CD4-positive, CD25-positive, alpha-beta regulatory T cell (primary cell): Measurements from ENCODE around the gene HIVEP3. TPM values are rescaled to one million over a fixed set of nuclear protein-coding genes. Genes with fewer than 3 reads are reported as not detected.
A peak's percentile ranks its signal among the peaks of the same experiment; 100 is the strongest.

ENCODE experiments used
- ATAC-seq, 2 donors: fragments of 150-1000 bp; cut with Tn5 transposase; one replicate each; pipeline ENCODE4 v1.10.0; 2021; ENCODE audit warnings: low read depth in 2 of 2, moderate number of reproducible peaks in 2 of 2, moderate library complexity in 1 of 2
- DNase-seq, 3 donors: peaks; one replicate each; pipeline versions ENCODE4 v3.0.0 to v3.0.0-alpha.2; 2012 to 2022; ENCODE audit warnings: mixed read lengths in 1 of 3
- H3K27ac ChIP-seq: one replicate; pipeline ENCODE4 v1.7.0; 2013; ENCODE audit warnings: mild to moderate bottlenecking, low read length; ENCODE audit not compliant: insufficient read depth, poor library complexity, severe bottlenecking
- H3K27me3 ChIP-seq: one replicate; pipeline ENCODE4 v1.7.0; 2013; ENCODE audit warnings: low read length; ENCODE audit not compliant: control insufficient read depth, insufficient read depth
- H3K36me3 ChIP-seq: one replicate; pipeline ENCODE4 v1.7.0; 2013; ENCODE audit warnings: mild to moderate bottlenecking, low read length, moderate library complexity; ENCODE audit not compliant: control insufficient read depth, insufficient read depth
- H3K4me1 ChIP-seq: 2 replicates; pipeline ENCODE4 v1.7.0; 2013; ENCODE audit warnings: mild to moderate bottlenecking, low read length; ENCODE audit not compliant: insufficient read depth, control insufficient read depth, poor library complexity, severe bottlenecking
- H3K4me3 ChIP-seq: one replicate; pipeline ENCODE4 v1.7.0; 2013; ENCODE audit warnings: low read depth, mild to moderate bottlenecking, low read length, moderate library complexity
- H3K9me3 ChIP-seq, 2 experiments: 1 replicate in 1 of 2; 2 replicates in 1 of 2; pipeline ENCODE4 v1.7.0; 2013; ENCODE audit warnings: low read length in 2 of 2, mild to moderate bottlenecking in 1 of 2, moderate library complexity in 1 of 2; ENCODE audit not compliant: control insufficient read depth in 2 of 2
- H3K27ac Mint-ChIP-seq, 3 donors: one replicate each; pipeline ENCODE4 v1.8.0; 2020 to 2022; ENCODE audit warnings: mild to moderate bottlenecking in 3 of 3, mixed read lengths in 3 of 3, moderate library complexity in 2 of 3
- H3K27me3 Mint-ChIP-seq: one replicate; pipeline ENCODE4 v1.8.0; 2022; ENCODE audit warnings: mild to moderate bottlenecking, mixed read lengths
- H3K36me3 Mint-ChIP-seq: one replicate; pipeline ENCODE4 v1.8.0; 2020; ENCODE audit warnings: mixed read lengths
- H3K4me1 Mint-ChIP-seq, 4 donors: one replicate each; pipeline ENCODE4 v1.8.0; 2020 to 2022; ENCODE audit warnings: mixed read lengths in 4 of 4, mild to moderate bottlenecking in 1 of 4
- H3K4me3 Mint-ChIP-seq, 4 donors: one replicate each; pipeline ENCODE4 v1.8.0; 2020 to 2022; ENCODE audit warnings: mild to moderate bottlenecking in 4 of 4, mixed read lengths in 4 of 4, moderate library complexity in 3 of 4
- H3K9me3 Mint-ChIP-seq, 7 donors: one replicate each; pipeline ENCODE4 v1.8.0; 2020 to 2022; ENCODE audit warnings: mixed read lengths in 7 of 7, mild to moderate bottlenecking in 3 of 7, moderate library complexity in 2 of 7
- polyA plus RNA-seq, 4 donors: library from polyadenylated mRNA; unstranded; fragments of 300-500 nt; fragmentation: Illumina TruSeq; gene quantifications; one replicate each; pipeline ENCODE4 v1.2.3, GENCODE V29; 2021
- total RNA-seq: library from RNA; stranded (reverse); gene quantifications from one replicate; pipeline ENCODE4 v1.2.3, GENCODE V29; 2022

The HIVEP3 gene
- total and polyA plus RNA-seq, 5 donors from 2014 or later: 3.9 to 17.2 (median 7.5) TPM

- Mint-ChIP-seq H3K27ac (no peak overlapping the region), H3K4me3 (no peak overlapping the region), H3K4me1 (peaks cover 0 to 3% (median 0%) of the 10 kb centered on the region in 4 donors), H3K9me3 (no peaks in the 10 kb centered on the region), H3K27me3 (no peaks in the 10 kb centered on the region), H3K36me3 (peaks cover 20% of the 10 kb centered on the region)
- H3K9me3 ChIP-seq: no peaks in the 10 kb centered on the region
- no peak overlapping the region for H3K27ac ChIP-seq
- peaks cover 4% of the 10 kb centered on the region for H3K36me3 ChIP-seq
- ATAC-seq (no peak), DNase-seq (no peak)
- H3K27me3 ChIP-seq: no peaks in the 10 kb centered on the region
- no peak overlapping the region for H3K4me3 ChIP-seq
- H3K4me1 ChIP-seq: peaks cover 4% of the 10 kb centered on the region
These were observed 402.9 kb downstream of the HIVEP3 start for GRCh38 chr1:41515778-41516167.

DNA sequence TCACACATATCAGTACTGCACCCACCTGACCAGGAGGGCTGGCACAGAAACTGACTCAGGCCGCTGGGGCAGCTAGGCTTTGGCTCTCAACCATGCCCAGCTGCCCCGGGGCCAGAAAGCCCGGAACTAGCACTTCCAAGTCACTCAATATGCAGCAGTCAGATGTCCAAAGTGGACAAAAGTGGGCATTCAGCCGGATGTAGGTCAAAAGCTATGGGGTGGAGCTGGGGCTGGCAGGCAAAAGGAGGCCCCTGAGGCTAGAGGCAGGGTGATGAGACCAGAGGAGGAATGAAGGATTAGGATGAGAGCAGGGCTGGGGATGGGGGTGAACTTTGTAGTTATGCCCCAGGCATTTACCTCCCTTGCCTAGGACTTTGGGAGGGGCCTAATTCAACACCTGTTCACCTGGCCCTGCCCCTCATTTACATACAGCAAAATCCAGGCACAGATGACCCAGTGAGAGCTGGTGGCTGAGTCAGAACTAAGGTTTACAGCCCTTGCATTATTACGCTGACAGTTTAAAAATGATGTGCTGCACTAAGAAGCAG, 403.5 kb downstream of the HIVEP3 start:
- Histone ChIP-seq H3K36me3 (peaks cover 5% of the 10 kb centered on the region), H3K9me3 (no peaks in the 10 kb centered on the region), H3K4me1 (peaks cover 4% of the 10 kb centered on the region), H3K27ac (no peak overlapping the region), H3K27me3 (no peaks in the 10 kb centered on the region), H3K4me3 (no peak overlapping the region)
- Mint-ChIP-seq H3K9me3 (no peaks in the 10 kb centered on the region), H3K36me3 (peaks cover 21% of the 10 kb centered on the region), H3K27ac (no peak overlapping the region), H3K4me3 (no peak overlapping the region), H3K27me3 (no peaks in the 10 kb centered on the region), H3K4me1 (peaks cover 0 to 3% (median under 1%) of the 10 kb centered on the region in 4 donors)
- no peak for DNase-seq
- no peak for ATAC-seq

DNA sequence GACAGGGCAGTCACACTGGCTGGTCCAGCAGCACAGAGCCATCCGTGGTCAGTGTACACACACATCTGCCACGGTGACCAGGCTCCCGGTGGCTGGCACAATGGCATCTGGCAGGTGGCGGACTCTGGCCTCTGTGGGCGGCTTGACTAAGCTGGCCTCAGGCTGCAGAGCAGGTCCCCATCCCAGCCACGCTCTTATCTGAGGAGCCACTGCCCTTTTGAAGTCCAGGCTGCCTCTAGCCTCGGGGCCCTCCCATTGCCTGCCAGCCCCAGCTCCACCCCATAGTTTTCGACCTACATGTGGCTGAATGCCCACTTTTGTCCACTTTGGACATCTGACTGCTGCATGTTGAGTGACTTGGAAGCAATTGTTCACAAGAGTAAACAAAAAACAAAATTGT, 404.3 kb downstream of the HIVEP3 start:
- Histone ChIP-seq H3K36me3 (peaks cover 8% of the 10 kb centered on the region), H3K4me3 (no peak overlapping the region), H3K9me3 (no peaks in the 10 kb centered on the region), H3K4me1 (peaks cover 4% of the 10 kb centered on the region), H3K27me3 (no peaks in the 10 kb centered on the region), H3K27ac (no peak overlapping the region)
- Mint-ChIP-seq H3K27me3 (no peaks in the 10 kb centered on the region), H3K4me1 (peaks cover 0 to 3% (median 1%) of the 10 kb centered on the region in 4 donors), H3K27ac (no peak overlapping the region), H3K4me3 (no peak overlapping the region), H3K36me3 (peaks cover 18% of the 10 kb centered on the region), H3K9me3 (no peaks in the 10 kb centered on the region)
- no peak for DNase-seq
- ATAC-seq: no peak

DNA sequence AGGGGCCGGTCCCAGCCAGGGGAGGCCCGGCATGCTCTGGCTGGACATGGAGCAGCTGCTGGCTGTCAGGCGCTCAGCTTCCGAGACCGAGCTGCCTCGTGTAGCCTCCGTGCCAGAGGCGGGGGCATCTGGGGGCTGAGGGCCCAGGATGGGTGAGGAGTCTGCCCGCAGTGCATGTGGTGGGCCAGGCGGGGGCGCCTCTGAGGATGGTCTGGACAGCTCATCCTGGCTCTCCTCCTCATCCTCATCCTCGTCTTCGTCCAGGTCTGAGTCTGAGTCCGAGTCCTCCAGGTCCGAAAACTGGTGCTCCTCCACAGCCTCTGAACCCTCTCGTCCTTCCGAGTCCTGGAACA, 405.4 kb downstream of the HIVEP3 start:
- Mint-ChIP-seq H3K4me3 (no peak overlapping the region), H3K36me3 (peaks cover 18% of the 10 kb centered on the region), H3K9me3 (no peaks in the 10 kb centered on the region), H3K4me1 (peaks cover 0 to 3% (median 1%) of the 10 kb centered on the region in 4 donors), H3K27me3 (no peaks in the 10 kb centered on the region), H3K27ac (no peak overlapping the region)
- H3K27ac ChIP-seq: no peak overlapping the region
- ATAC-seq (no peak), DNase-seq (no peak)
- peaks cover 4% of the 10 kb centered on the region for H3K4me1 ChIP-seq
- H3K36me3 ChIP-seq: peaks cover 8% of the 10 kb centered on the region
- no peaks in the 10 kb centered on the region for H3K27me3 ChIP-seq
- H3K9me3 ChIP-seq: no peaks in the 10 kb centered on the region
- H3K4me3 ChIP-seq: no peak overlapping the region

- Histone ChIP-seq H3K4me1 (peaks cover 4% of the 10 kb centered on the region), H3K27ac (no peak overlapping the region), H3K4me3 (no peak overlapping the region), H3K9me3 (no peaks in the 10 kb centered on the region), H3K36me3 (peaks cover 8% of the 10 kb centered on the region), H3K27me3 (no peaks in the 10 kb centered on the region)
- peaks cover 0 to 3% (median 1%) of the 10 kb centered on the region in 4 donors for H3K4me1 Mint-ChIP-seq
- H3K27me3 Mint-ChIP-seq: no peaks in the 10 kb centered on the region
- no peaks in the 10 kb centered on the region for H3K9me3 Mint-ChIP-seq
- no peak for ATAC-seq
- no peak overlapping the region for H3K27ac Mint-ChIP-seq
- DNase-seq: no peak
- no peak overlapping the region for H3K4me3 Mint-ChIP-seq
- H3K36me3 Mint-ChIP-seq: peaks cover 14% of the 10 kb centered on the region
These were observed 405.9 kb downstream of the HIVEP3 start for GRCh38 chr1:41512701-41513382.

GRCh38 chr1:41511239-41511540, 407.5 kb downstream of the HIVEP3 start:
- Mint-ChIP-seq H3K4me3 (no peak overlapping the region), H3K27ac (peak overlapping the region in 1 of 3 donors; percentile 78), H3K27me3 (no peaks in the 10 kb centered on the region), H3K4me1 (peaks cover 0 to 3% (median under 1%) of the 10 kb centered on the region in 4 donors), H3K9me3 (no peaks in the 10 kb centered on the region), H3K36me3 (peaks cover 14% of the 10 kb centered on the region)
- DNase-seq (no peak), ATAC-seq (no peak)
- Histone ChIP-seq H3K4me1 (peaks cover under 1% of the 10 kb centered on the region), H3K27me3 (no peaks in the 10 kb centered on the region), H3K36me3 (peaks cover 8% of the 10 kb centered on the region), H3K27ac (no peak overlapping the region), H3K4me3 (no peak overlapping the region), H3K9me3 (no peaks in the 10 kb centered on the region)

DNA sequence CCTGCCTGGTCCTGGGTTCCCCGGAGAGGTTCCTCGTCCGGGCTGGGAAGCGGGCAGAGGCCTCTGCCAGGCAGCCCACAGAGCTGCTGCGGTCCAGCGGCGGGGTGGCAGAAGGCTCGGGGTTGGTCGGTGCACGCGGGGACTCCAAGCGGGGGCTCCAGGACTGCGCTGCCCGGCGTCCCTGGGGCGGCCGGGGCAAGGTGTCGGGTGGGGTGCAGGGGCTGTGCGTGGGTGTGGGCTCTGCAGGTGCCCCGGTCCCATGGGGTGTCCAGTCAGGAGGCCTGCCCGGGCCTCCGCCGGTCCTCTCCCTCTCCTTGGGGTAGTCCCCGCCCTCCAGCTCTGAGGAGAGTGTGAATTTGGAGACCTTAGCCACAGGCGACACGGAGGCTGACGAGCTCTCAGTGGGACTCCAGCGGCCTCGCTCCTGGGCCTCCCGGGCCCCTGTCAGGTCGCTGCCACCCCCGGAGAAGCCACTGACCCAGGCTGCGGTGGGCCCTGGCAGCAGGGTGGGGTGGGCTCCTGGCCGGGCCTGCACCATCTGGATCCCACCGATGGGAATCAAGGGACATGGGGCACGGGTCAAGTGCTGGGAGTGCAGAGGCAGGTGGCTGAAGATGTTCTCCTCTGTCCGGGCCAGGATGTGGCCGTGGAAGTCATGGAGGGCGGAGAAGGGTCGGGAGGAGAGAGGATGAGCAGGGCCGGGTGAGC, 408.0 kb downstream of the HIVEP3 start:
- no peaks in the 10 kb centered on the region for H3K9me3 Mint-ChIP-seq
- Histone ChIP-seq H3K27me3 (no peaks in the 10 kb centered on the region), H3K27ac (no peak overlapping the region), H3K4me1 (no peaks in the 10 kb centered on the region), H3K9me3 (no peaks in the 10 kb centered on the region), H3K4me3 (no peak overlapping the region), H3K36me3 (peaks cover 8% of the 10 kb centered on the region)
- no peaks in the 10 kb centered on the region for H3K27me3 Mint-ChIP-seq
- H3K4me1 Mint-ChIP-seq: peaks cover 0 to 3% (median 0%) of the 10 kb centered on the region in 4 donors
- DNase-seq (no peak), ATAC-seq (no peak)
- H3K27ac Mint-ChIP-seq: no peak overlapping the region
- H3K4me3 Mint-ChIP-seq: no peak overlapping the region
- H3K36me3 Mint-ChIP-seq: peaks cover 14% of the 10 kb centered on the region

DNA sequence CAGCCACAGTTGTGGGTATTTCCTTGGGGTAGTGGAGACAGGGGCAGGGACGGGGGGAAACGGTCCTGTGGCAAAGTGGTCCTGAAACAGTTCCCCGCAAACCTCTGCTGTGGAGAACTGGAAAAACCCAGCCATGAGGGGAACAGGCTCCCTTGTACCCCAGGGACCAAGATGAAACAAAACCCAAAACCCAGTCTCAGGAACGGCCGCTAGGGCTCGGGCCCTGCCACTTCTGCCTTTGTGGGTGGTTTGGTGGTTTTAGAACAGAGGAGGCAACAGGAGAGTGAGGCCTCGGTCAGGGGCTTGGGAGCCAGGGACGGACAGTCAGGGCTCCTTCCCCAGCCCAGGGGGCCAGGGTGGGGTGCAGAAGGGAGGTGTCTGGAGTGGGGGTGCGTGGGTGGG, 409.5 kb downstream of the HIVEP3 start:
- H3K27me3 ChIP-seq: no peaks in the 10 kb centered on the region
- no peak overlapping the region for H3K4me3 ChIP-seq
- Mint-ChIP-seq H3K9me3 (no peaks in the 10 kb centered on the region), H3K4me1 (peaks cover 0 to 8% (median 3%) of the 10 kb centered on the region in 4 donors), H3K27me3 (no peaks in the 10 kb centered on the region), H3K4me3 (no peak overlapping the region), H3K36me3 (peaks cover 14% of the 10 kb centered on the region), H3K27ac (no peak overlapping the region)
- DNase-seq (no peak), ATAC-seq (no peak)
- no peak overlapping the region for H3K27ac ChIP-seq
- no peaks in the 10 kb centered on the region for H3K9me3 ChIP-seq
- H3K4me1 ChIP-seq: no peaks in the 10 kb centered on the region
- peaks cover 8% of the 10 kb centered on the region for H3K36me3 ChIP-seq
